HepG2 (cell line): ENCODE measurements around the gene GALNT12. TPM values are rescaled to one million over a fixed set of nuclear protein-coding genes. Genes with fewer than 3 reads are reported as not detected.

Experiments
- ATAC-seq: fragments of 200-7000 bp; cut with Tn5 transposase; 3 replicates; pipeline ENCODE4 v1.9.1; 2020; ENCODE audit warnings: mild to moderate bottlenecking, moderate library complexity
- BruUV-seq: library from RNA; stranded (reverse); fragments of 400-500 nt; replicated peaks from 2 replicates; lab custom pipeline; 2021; lab: Mats Ljungman, UMichigan
- CTCF ChIA-PET: fragments of 300-600 bp; formaldehyde crosslinking; extraction: SDS; loops from one replicate; lab custom pipeline; 2021; ENCODE audit warnings: low total read pairs, inconsistent platforms, low intra/inter-chr PET ratio; lab: Yijun Ruan, JAX
- POLR2A ChIA-PET: fragments of 350-600 bp; sonication (Branson Sonifier 250); formaldehyde crosslinking; loops from one replicate; lab custom pipeline; 2020; ENCODE audit warnings: antibody characterized with exemption, inconsistent platforms; lab: Yijun Ruan, JAX
- DNase-seq: peaks from one replicate; pipeline ENCODE4 v3.0.0-alpha.2; 2015; ENCODE audit warnings: low spot score
- FAIRE-seq: peaks from 3 replicates; lab custom pipeline; 2011; peaks lifted over from hg19 to GRCh38; lab: Jason Lieb, UNC
- H2AFZ ChIP-seq: one replicate; pipeline ENCODE4 v1.6.1; 2011; ENCODE audit warnings: low read length, inconsistent platforms
- H3K27ac ChIP-seq: fragments of 300-600 bp; 3 replicates; pipeline ENCODE4 v1.8.0; 2011; ENCODE audit warnings: mixed run types, mild to moderate bottlenecking, mixed read lengths, low read length, inconsistent platforms; ENCODE audit not compliant: insufficient read depth; ENCODE audit errors: extremely low read length
- H3K27me3 ChIP-seq, 2 experiments: fragments of 200-600 bp in 1 of 2; 2 replicates in 1 of 2; 3 replicates in 1 of 2; pipeline versions ENCODE4 v1.6.0 to v1.8.0; 2011; ENCODE audit warnings: low read length in 2 of 2, mild to moderate bottlenecking in 2 of 2, moderate library complexity in 2 of 2, inconsistent platforms in 1 of 2; ENCODE audit not compliant: insufficient read depth in 2 of 2, control insufficient read depth in 1 of 2
- H3K36me3 ChIP-seq, 2 experiments: fragments of 200-600 bp in 1 of 2; replicated peaks in 1 of 2; 2 replicates in 1 of 2; 3 replicates in 1 of 2; pipeline versions ENCODE4 v1.5.1 to v1.8.0; 2011; ENCODE audit warnings: low read length in 2 of 2, inconsistent platforms in 1 of 2; ENCODE audit not compliant: insufficient read depth in 2 of 2, control insufficient read depth in 1 of 2
- H3K4me1 ChIP-seq: 2 replicates; pipeline ENCODE4 v1.5.1; 2012; ENCODE audit warnings: low read length, inconsistent platforms; ENCODE audit not compliant: insufficient read depth
- H3K4me2 ChIP-seq: 2 replicates; pipeline ENCODE4 v1.6.0; 2011; ENCODE audit warnings: low read depth, low read length, inconsistent platforms
- H3K4me3 ChIP-seq, 3 experiments: fragments of 200-600 bp in 1 of 3; sonication (generic), shearing (Covaris generic) in 1 of 3; replicated peaks in 1 of 3; 2 replicates each; pipeline ENCODE4 v1.5.1; 2011 to 2016; ENCODE audit warnings: low read length in 3 of 3, inconsistent platforms in 2 of 3, low read depth in 2 of 3, mild to moderate bottlenecking in 2 of 3, control low read depth in 1 of 3, mixed read lengths in 1 of 3; ENCODE audit not compliant: insufficient read depth in 1 of 3
- H3K79me2 ChIP-seq: one replicate; pipeline ENCODE4 v1.6.1; 2011; ENCODE audit warnings: low read length, inconsistent platforms; ENCODE audit not compliant: insufficient read depth
- H3K9ac ChIP-seq: 2 replicates; pipeline ENCODE4 v1.6.0; 2011; ENCODE audit warnings: mild to moderate bottlenecking, low read depth, low read length, inconsistent platforms; ENCODE audit not compliant: insufficient read depth
- H3K9me3 ChIP-seq: 2 replicates; pipeline ENCODE4 v1.5.1; 2012; ENCODE audit warnings: mild to moderate bottlenecking, low read length
- H4K20me1 ChIP-seq: 2 replicates; pipeline ENCODE4 v1.6.0; 2011; ENCODE audit warnings: inconsistent platforms, mild to moderate bottlenecking, low read length, moderate library complexity; ENCODE audit not compliant: insufficient read depth
- ATF7 ChIP-seq, 2 experiments: fragments of 450-650 bp in 1 of 2; sonication (generic) in 1 of 2; formaldehyde crosslinking in 1 of 2; IDR thresholded peaks; 2 replicates each; pipeline versions ENCODE4 v1.4.0 to v1.6.1; 2016 to 2020; ENCODE audit warnings: antibody characterized with exemption in 1 of 2, mild to moderate bottlenecking in 1 of 2, missing genetic modification reagents in 1 of 2
- CBX2 ChIP-seq, 2 experiments: fragments of 200-600 bp in 1 of 2; sonication (generic); formaldehyde crosslinking in 1 of 2; IDR thresholded peaks; 2 replicates each; pipeline versions ENCODE4 v1.7.0 to v1.8.1; 2018 to 2022; ENCODE audit warnings: low read depth in 2 of 2, low read length in 1 of 2, mild to moderate bottlenecking in 1 of 2, missing genetic modification reagents in 1 of 2
- EZH2 ChIP-seq: conservative IDR thresholded peaks from 2 replicates; pipeline ENCODE4 v1.6.1; 2012; ENCODE audit warnings: mild to moderate bottlenecking, low read depth, low read length, moderate library complexity
- MIER3 ChIP-seq: IDR thresholded peaks from 2 replicates; pipeline ENCODE4 v1.6.1; 2016; ENCODE audit warnings: missing compliant biosample characterization, borderline replicate concordance
- SCMH1 ChIP-seq: sonication (generic); formaldehyde crosslinking; IDR thresholded peaks from 2 replicates; pipeline ENCODE4 v1.9.0; 2021; ENCODE audit warnings: missing genetic modification reagents, mild to moderate bottlenecking, borderline replicate concordance
- SIN3B ChIP-seq: fragments of 150-350 bp; IDR thresholded peaks from 2 replicates; pipeline ENCODE4 v1.6.1; 2014; ENCODE audit warnings: low read length
- STAT5B ChIP-seq: sonication (generic); formaldehyde crosslinking; IDR thresholded peaks from 2 replicates; pipeline ENCODE4 v1.4.0; 2020; ENCODE audit warnings: missing genetic modification reagents
- ZBTB14 ChIP-seq: sonication (generic); formaldehyde crosslinking; IDR thresholded peaks from 2 replicates; pipeline ENCODE4 v1.4.0; 2020; ENCODE audit warnings: missing genetic modification reagents
- ZFP90 ChIP-seq: sonication (generic); formaldehyde crosslinking; IDR thresholded peaks from 2 replicates; pipeline ENCODE4 v1.8.0; 2022; ENCODE audit warnings: missing genetic modification reagents, mild to moderate bottlenecking, inconsistent platforms, borderline replicate concordance
- ZNF20 ChIP-seq: sonication (generic); formaldehyde crosslinking; IDR thresholded peaks from 2 replicates; pipeline ENCODE4 v1.4.0; 2020; ENCODE audit warnings: mild to moderate bottlenecking, moderate library complexity, missing genetic modification reagents
- ZNF737 ChIP-seq: sonication (generic); formaldehyde crosslinking; IDR thresholded peaks from 2 replicates; pipeline ENCODE4 v1.5.0; 2020; ENCODE audit warnings: missing genetic modification reagents, mild to moderate bottlenecking, borderline replicate concordance
- WGBS: methylation state at CpG from one replicate; pipeline ENCODE4 v1.1.6; 2017; ENCODE audit warnings: low lambda C conversion rate; 5-methylcytosine and 5-hydroxymethylcytosine counted together
- in situ Hi-C: cut with HindIII; loops from 2 replicates; pipeline ENCODE4 v1.10.0; 2017; ENCODE audit warnings: low pct_unique_long_range_greater_than_20kb; ENCODE audit not compliant: extremely low pct_ligation_motif_present
- intact Hi-C: fragments of 100-400 bp; cut with micrococcal nuclease; formaldehyde crosslinking; loops from one replicate; pipeline ENCODE4 v1.10.0; 2022; ENCODE audit not compliant: unreplicated experiment
- polyA plus RNA-seq, 8 experiments: library from polyadenylated mRNA; depleted of rRNA in 3 of 8; stranded (reverse) in 7 of 8; unstranded in 1 of 8; fragments of >200 nt; fragmentation: Illumina TruSeq in 4 of 8; extraction: Trizol in 4 of 8; gene quantifications; 2 replicates each; pipeline versions ENCODE4 v1.2.1 to v1.2.3, GENCODE V29; 2011 to 2016; ENCODE audit warnings: low read depth in 4 of 8, missing spikeins in 1 of 8, mixed read lengths in 1 of 8; ENCODE audit not compliant: insufficient read depth in 1 of 8
- total RNA-seq, 5 experiments: library from RNA; depleted of rRNA; stranded (reverse); fragments of >200 nt; fragmentation: Illumina TruSeq; extraction: Trizol; gene quantifications; 2 replicates each; pipeline ENCODE4 v1.2.3, GENCODE V29; 2016; ENCODE audit warnings: low read depth in 1 of 5
- TF ChIP-seq, protein P1 (sequence below): sonication (generic); formaldehyde crosslinking; IDR thresholded peaks from 2 replicates; pipeline ENCODE4 v1.4.0; 2020; ENCODE audit warnings: missing genetic modification reagents, low read depth, mild to moderate bottlenecking, borderline replicate concordance
- TF ChIP-seq, protein P2 (sequence below): sonication (generic); formaldehyde crosslinking; IDR thresholded peaks from 2 replicates; pipeline ENCODE4 v1.5.1; 2020; ENCODE audit warnings: mild to moderate bottlenecking, missing genetic modification reagents, borderline replicate concordance

Gene GALNT12
- total and polyA plus RNA-seq, 2 of the 13 experiments (the other 11 are each of a cell fraction or from before 2014, with no cell fraction given), result 0.07 TPM; not detected in 1

- FAIRE-seq, result no peak
- no peak overlapping the region for H3K9ac ChIP-seq
- H3K4me3 ChIP-seq, result no peak overlapping the region
- H4K20me1 ChIP-seq, result no peaks in the 10 kb centered on the region
- H3K4me1 ChIP-seq, result no peaks in the 10 kb centered on the region
- H3K27ac ChIP-seq, result no peak overlapping the region
- no peak overlapping the region for H3K4me2 ChIP-seq
- CTCF ChIA-PET, result no interaction called here
- no peak for ATAC-seq
- WGBS, result 0% methylated on average over 3 of the region's 3 CpGs
- no peaks in the 10 kb centered on the region for H3K79me2 ChIP-seq
- no peaks in the 10 kb centered on the region for H3K36me3 ChIP-seq
- in situ Hi-C loops, result no loop called here
- intact Hi-C loops, result no loop called here
- POLR2A ChIA-PET, result no interaction called here
- H3K27me3 ChIP-seq, result peaks cover 0 to 19% of the 10 kb centered on the region in 2 experiments; a peak in 1 of 5 replicates
- no peaks in the 10 kb centered on the region for H3K9me3 ChIP-seq
- TF ChIP-seq MIER3 (CRISPR knock-in tag) (no peak), ATF7 (IDR thresholded peaks at IDR 0.05) (no peak), ATF7 (CRISPR knock-in tag; IDR thresholded peaks at IDR 0.05) (no peak), SIN3B (no peak), CBX2 (IDR thresholded peaks at IDR 0.05; ENCODE audit: low read depth, low read length) (no peak), CBX2 (CRISPR knock-in tag; IDR thresholded peaks at IDR 0.05; ENCODE audit: low read depth) (no peak), ZNF20 (CRISPR knock-in tag) (no peak), ZBTB14 (no peak), EZH2 (no peak), ZNF737 (no peak), SCMH1 (CRISPR knock-in tag) (no peak), STAT5B (CRISPR knock-in tag) (no peak), ZFP90 (CRISPR knock-in tag) (no peak)
- TF ChIP-seq, protein P1, sequence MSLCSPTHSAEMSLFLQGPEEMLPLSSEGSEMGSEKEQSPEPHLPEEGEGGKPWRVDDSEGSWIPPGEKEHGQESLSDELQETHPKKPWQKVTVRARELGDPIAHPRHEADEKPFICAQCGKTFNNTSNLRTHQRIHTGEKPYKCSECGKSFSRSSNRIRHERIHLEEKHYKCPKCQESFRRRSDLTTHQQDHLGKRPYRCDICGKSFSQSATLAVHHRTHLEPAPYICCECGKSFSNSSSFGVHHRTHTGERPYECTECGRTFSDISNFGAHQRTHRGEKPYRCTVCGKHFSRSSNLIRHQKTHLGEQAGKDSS (CRISPR knock-in tag), result no peak
- TF ChIP-seq, protein P2, sequence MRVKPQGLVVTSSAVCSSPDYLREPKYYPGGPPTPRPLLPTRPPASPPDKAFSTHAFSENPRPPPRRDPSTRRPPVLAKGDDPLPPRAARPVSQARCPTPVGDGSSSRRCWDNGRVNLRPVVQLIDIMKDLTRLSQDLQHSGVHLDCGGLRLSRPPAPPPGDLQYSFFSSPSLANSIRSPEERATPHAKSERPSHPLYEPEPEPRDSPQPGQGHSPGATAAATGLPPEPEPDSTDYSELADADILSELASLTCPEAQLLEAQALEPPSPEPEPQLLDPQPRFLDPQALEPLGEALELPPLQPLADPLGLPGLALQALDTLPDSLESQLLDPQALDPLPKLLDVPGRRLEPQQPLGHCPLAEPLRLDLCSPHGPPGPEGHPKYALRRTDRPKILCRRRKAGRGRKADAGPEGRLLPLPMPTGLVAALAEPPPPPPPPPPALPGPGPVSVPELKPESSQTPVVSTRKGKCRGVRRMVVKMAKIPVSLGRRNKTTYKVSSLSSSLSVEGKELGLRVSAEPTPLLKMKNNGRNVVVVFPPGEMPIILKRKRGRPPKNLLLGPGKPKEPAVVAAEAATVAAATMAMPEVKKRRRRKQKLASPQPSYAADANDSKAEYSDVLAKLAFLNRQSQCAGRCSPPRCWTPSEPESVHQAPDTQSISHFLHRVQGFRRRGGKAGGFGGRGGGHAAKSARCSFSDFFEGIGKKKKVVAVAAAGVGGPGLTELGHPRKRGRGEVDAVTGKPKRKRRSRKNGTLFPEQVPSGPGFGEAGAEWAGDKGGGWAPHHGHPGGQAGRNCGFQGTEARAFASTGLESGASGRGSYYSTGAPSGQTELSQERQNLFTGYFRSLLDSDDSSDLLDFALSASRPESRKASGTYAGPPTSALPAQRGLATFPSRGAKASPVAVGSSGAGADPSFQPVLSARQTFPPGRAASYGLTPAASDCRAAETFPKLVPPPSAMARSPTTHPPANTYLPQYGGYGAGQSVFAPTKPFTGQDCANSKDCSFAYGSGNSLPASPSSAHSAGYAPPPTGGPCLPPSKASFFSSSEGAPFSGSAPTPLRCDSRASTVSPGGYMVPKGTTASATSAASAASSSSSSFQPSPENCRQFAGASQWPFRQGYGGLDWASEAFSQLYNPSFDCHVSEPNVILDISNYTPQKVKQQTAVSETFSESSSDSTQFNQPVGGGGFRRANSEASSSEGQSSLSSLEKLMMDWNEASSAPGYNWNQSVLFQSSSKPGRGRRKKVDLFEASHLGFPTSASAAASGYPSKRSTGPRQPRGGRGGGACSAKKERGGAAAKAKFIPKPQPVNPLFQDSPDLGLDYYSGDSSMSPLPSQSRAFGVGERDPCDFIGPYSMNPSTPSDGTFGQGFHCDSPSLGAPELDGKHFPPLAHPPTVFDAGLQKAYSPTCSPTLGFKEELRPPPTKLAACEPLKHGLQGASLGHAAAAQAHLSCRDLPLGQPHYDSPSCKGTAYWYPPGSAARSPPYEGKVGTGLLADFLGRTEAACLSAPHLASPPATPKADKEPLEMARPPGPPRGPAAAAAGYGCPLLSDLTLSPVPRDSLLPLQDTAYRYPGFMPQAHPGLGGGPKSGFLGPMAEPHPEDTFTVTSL, result no peak
- BruUV-seq, result no TSS peak
- DNase-seq, result no peak
- no peak overlapping the region for H2AFZ ChIP-seq
Measured at GRCh38 chr9:98810102-98810842, 2.8 kb downstream of the GALNT12 start.
